A673 (cell line): Measurements from ENCODE around the gene FASTKD2.

ENCODE experiments used
- EZH2 ChIP-seq: fragments of 200-600 bp; sonication (generic); IDR thresholded peaks from 2 replicates; pipeline ENCODE4 v1.6.1; 2017; ENCODE audit warnings: borderline replicate concordance, low read depth, mild to moderate bottlenecking, mixed read lengths, antibody characterized with exemption, low read length; ENCODE audit not compliant: poor library complexity, severe bottlenecking
- TF ChIP-seq, protein P1 (sequence below): fragments of 300-800, 200-600 bp; sonication (generic); conservative IDR thresholded peaks from 2 replicates; pipeline ENCODE4 v1.5.1; 2017; ENCODE audit warnings: low read depth, mild to moderate bottlenecking, antibody characterized with exemption, low read length, moderate library complexity, mixed read lengths

DNA sequence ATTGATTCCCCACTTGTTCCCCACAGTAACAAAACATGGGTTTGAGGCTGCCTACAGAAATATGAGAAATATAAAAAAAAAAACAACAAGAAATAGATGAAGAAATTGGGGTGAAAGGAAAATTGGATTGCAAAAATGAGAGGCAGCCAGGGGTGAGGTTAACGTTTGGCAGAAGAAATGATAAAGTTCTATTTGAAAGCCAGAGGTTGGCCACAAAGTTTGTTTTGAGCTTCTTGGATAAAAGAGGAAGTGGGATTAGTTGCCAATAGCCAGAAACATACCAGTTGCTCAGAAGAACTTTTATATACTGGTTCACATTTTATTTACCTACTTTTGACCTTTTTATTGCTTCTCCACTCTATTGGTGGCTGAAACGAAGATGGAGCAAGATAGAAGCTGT lies 67.5 kb downstream of the FASTKD2 start:
- TF ChIP-seq, protein P1, sequence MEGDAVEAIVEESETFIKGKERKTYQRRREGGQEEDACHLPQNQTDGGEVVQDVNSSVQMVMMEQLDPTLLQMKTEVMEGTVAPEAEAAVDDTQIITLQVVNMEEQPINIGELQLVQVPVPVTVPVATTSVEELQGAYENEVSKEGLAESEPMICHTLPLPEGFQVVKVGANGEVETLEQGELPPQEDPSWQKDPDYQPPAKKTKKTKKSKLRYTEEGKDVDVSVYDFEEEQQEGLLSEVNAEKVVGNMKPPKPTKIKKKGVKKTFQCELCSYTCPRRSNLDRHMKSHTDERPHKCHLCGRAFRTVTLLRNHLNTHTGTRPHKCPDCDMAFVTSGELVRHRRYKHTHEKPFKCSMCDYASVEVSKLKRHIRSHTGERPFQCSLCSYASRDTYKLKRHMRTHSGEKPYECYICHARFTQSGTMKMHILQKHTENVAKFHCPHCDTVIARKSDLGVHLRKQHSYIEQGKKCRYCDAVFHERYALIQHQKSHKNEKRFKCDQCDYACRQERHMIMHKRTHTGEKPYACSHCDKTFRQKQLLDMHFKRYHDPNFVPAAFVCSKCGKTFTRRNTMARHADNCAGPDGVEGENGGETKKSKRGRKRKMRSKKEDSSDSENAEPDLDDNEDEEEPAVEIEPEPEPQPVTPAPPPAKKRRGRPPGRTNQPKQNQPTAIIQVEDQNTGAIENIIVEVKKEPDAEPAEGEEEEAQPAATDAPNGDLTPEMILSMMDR, result no peak
- TF ChIP-seq EZH2, result no peak
